ENCODE measurements around the gene TAF8. TPM values are rescaled to one million over a fixed set of nuclear protein-coding genes. Genes with fewer than 3 reads are reported as not detected.

Gene TAF8
- total RNA-seq, 4 donors from 2014 or later: 22.7 to 48.8 (median 26.1) TPM

- TF ChIP-seq CTCF (IDR thresholded peaks at IDR 0.05; ENCODE audit: low read depth): no peak
These were observed 37.7 kb upstream of the TAF8 start for GRCh38 chr6:42012501-42013133.

GRCh38 chr6:42013134-42013516 lies 37.2 kb upstream of the TAF8 start:
- TF ChIP-seq CTCF (IDR thresholded peaks at IDR 0.05; ENCODE audit: low read depth): no peak

GRCh38 chr6:42017021-42017643 lies 33.2 kb upstream of the TAF8 start:
- TF ChIP-seq CTCF (IDR thresholded peaks at IDR 0.05; ENCODE audit: low read depth): no peak

- no peak for TF ChIP-seq CTCF (IDR thresholded peaks at IDR 0.05; ENCODE audit: low read depth)
These were observed 29.4 kb upstream of the TAF8 start for GRCh38 chr6:42020967-42021366.

GRCh38 chr6:42021847-42022754 lies 28.2 kb upstream of the TAF8 start:
- no peak for TF ChIP-seq CTCF (IDR thresholded peaks at IDR 0.05; ENCODE audit: low read depth)

- TF ChIP-seq CTCF (IDR thresholded peaks at IDR 0.05; ENCODE audit: low read depth): no peak
These were observed 27.5 kb upstream of the TAF8 start for GRCh38 chr6:42022755-42023384.
